ENCODE results near the gene ALS2CL.

ALS2CL gene

GRCh38 chr3:46730819-46731218 is 37.3 kb upstream of the ALS2CL start:
- H3K4me1 ChIP-seq (ENCODE audit: control insufficient read depth, insufficient read depth, low read length), result peaks cover 2% of the 10 kb centered on the region; the same call in 1 of the 2 replicates
- H3K4me3 ChIP-seq (ENCODE audit: low read length), result no peak overlapping the region
- WGBS (ENCODE audit: insufficient coverage, insufficient read length), result no CpG with 5 or more reads among the region's 2 CpGs
- no peaks in the 10 kb centered on the region for H3K36me3 ChIP-seq (ENCODE audit: control insufficient read depth, insufficient read depth, low read length)
- H3K27ac ChIP-seq (ENCODE audit: low read length), result no peak overlapping the region
- DNase-seq (ENCODE audit: low read depth, low spot score), result no peak
- no peaks in the 10 kb centered on the region for H3K27me3 ChIP-seq (ENCODE audit: control insufficient read depth, insufficient read depth, low read length)
- H3K9me3 ChIP-seq (ENCODE audit: control insufficient read depth, insufficient read depth, low read length), result no peaks in the 10 kb centered on the region

GRCh38 chr3:46729038-46729437 is 35.6 kb upstream of the ALS2CL start:
- Histone ChIP-seq H3K36me3 (ENCODE audit: control insufficient read depth, insufficient read depth, low read length) (no peaks in the 10 kb centered on the region), H3K27me3 (ENCODE audit: control insufficient read depth, insufficient read depth, low read length) (no peaks in the 10 kb centered on the region), H3K9me3 (ENCODE audit: control insufficient read depth, insufficient read depth, low read length) (no peaks in the 10 kb centered on the region), H3K27ac (ENCODE audit: low read length) (no peak overlapping the region), H3K4me1 (ENCODE audit: control insufficient read depth, insufficient read depth, low read length) (peaks cover 2% of the 10 kb centered on the region; the same call in 1 of the 2 replicates), H3K4me3 (ENCODE audit: low read length) (no peak overlapping the region)
- WGBS (ENCODE audit: insufficient coverage, insufficient read length), result no CpG with 5 or more reads among the region's 4 CpGs
- no peak for DNase-seq (ENCODE audit: low read depth, low spot score)

DNA sequence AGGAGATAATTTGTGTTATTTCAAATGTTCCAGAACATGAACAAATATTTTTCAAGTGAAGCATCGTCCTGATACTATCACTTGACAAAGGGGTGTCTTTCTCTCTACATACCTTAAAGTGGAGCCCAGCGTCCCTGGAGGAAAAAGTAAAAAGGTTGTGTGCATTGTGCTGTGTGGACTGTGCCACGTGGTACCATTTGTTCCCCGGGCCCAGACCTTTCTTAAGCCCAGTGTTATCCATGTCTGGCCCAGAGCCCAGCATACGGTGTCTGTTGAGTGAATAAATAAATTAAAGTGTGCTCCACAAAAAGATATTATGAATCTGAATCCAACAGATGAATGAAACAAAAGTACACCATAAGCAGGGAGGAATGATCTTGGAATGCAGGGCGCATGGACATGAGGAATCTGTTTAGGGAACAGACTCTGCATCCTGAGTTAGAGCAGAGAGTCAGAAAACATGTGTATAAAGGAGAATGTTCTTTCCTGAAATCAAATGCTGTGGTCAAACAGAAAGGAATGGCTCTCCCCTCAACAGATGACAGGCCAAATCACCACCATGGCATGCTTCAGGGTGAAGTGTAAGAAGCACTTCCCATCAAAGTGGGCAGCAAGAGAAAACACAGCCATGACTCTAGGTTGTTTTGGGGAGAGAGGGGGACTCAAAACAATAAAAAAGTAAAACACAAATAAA is 32.3 kb upstream of the ALS2CL start:
- no peak overlapping the region for H3K27ac ChIP-seq (ENCODE audit: low read length)
- H3K4me3 ChIP-seq (ENCODE audit: low read length), result no peak overlapping the region
- H3K36me3 ChIP-seq (ENCODE audit: control insufficient read depth, insufficient read depth, low read length), result no peaks in the 10 kb centered on the region
- H3K9me3 ChIP-seq (ENCODE audit: control insufficient read depth, insufficient read depth, low read length), result no peaks in the 10 kb centered on the region
- peaks cover 2% of the 10 kb centered on the region; the same call in 1 of the 2 replicates for H3K4me1 ChIP-seq (ENCODE audit: control insufficient read depth, insufficient read depth, low read length)
- no peak for DNase-seq (ENCODE audit: low read depth, low spot score)
- no peaks in the 10 kb centered on the region for H3K27me3 ChIP-seq (ENCODE audit: control insufficient read depth, insufficient read depth, low read length)
- no CpG with 5 or more reads among the region's 6 CpGs for WGBS (ENCODE audit: insufficient coverage, insufficient read length)

GRCh38 chr3:46724424-46724823 is 30.9 kb upstream of the ALS2CL start:
- Histone ChIP-seq H3K27ac (ENCODE audit: low read length) (no peak overlapping the region), H3K4me3 (ENCODE audit: low read length) (no peak overlapping the region), H3K9me3 (ENCODE audit: control insufficient read depth, insufficient read depth, low read length) (no peaks in the 10 kb centered on the region), H3K36me3 (ENCODE audit: control insufficient read depth, insufficient read depth, low read length) (no peaks in the 10 kb centered on the region), H3K27me3 (ENCODE audit: control insufficient read depth, insufficient read depth, low read length) (no peaks in the 10 kb centered on the region), H3K4me1 (ENCODE audit: control insufficient read depth, insufficient read depth, low read length) (peaks cover 2% of the 10 kb centered on the region; the same call in 1 of the 2 replicates)
- no CpG with 5 or more reads among the region's 4 CpGs for WGBS (ENCODE audit: insufficient coverage, insufficient read length)
- DNase-seq (ENCODE audit: low read depth, low spot score), result no peak

DNA sequence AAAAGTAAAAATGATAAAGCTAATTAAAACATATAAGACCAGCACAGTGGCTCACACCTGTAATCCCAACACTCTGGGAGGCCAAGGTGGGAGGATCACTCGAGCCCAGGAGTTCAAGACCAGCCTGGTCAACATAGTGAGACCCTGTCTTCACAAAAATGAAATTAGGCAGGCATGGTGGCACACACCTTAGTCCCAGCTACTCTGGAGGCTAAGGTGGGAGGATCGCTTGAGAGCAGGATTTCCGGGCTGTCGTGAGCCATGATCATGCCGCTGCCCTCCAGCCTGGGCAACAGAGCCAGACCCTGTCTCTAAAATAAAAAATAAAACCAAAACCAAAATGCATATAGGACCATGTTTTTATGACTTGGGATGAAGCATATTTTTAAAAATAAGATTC is 29.0 kb upstream of the ALS2CL start:
- WGBS (ENCODE audit: insufficient coverage, insufficient read length), result no CpG with 5 or more reads among the region's 5 CpGs

GRCh38 chr3:46721009-46721408 is 27.5 kb upstream of the ALS2CL start:
- WGBS (ENCODE audit: insufficient coverage, insufficient read length), result no CpG with 5 or more reads among the region's 2 CpGs
- Histone ChIP-seq H3K9me3 (ENCODE audit: control insufficient read depth, insufficient read depth, low read length) (no peaks in the 10 kb centered on the region), H3K27ac (ENCODE audit: low read length) (no peak overlapping the region), H3K4me1 (ENCODE audit: control insufficient read depth, insufficient read depth, low read length) (peaks cover under 1% of the 10 kb centered on the region; the same call in 1 of the 2 replicates), H3K27me3 (ENCODE audit: control insufficient read depth, insufficient read depth, low read length) (no peaks in the 10 kb centered on the region), H3K36me3 (ENCODE audit: control insufficient read depth, insufficient read depth, low read length) (no peaks in the 10 kb centered on the region), H3K4me3 (ENCODE audit: low read length) (no peak overlapping the region)
- DNase-seq (ENCODE audit: low read depth, low spot score), result no peak

More for the DNA sequence above, 29.0 kb upstream of the ALS2CL start:
- peaks cover 2% of the 10 kb centered on the region; the same call in 1 of the 2 replicates for H3K4me1 ChIP-seq (ENCODE audit: control insufficient read depth, insufficient read depth, low read length)
- H3K27me3 ChIP-seq (ENCODE audit: control insufficient read depth, insufficient read depth, low read length), result no peaks in the 10 kb centered on the region
- H3K27ac ChIP-seq (ENCODE audit: low read length), result no peak overlapping the region
- no peak for DNase-seq (ENCODE audit: low read depth, low spot score)
- no peaks in the 10 kb centered on the region for H3K9me3 ChIP-seq (ENCODE audit: control insufficient read depth, insufficient read depth, low read length)
- H3K4me3 ChIP-seq (ENCODE audit: low read length), result no peak overlapping the region
- no peaks in the 10 kb centered on the region for H3K36me3 ChIP-seq (ENCODE audit: control insufficient read depth, insufficient read depth, low read length)

GRCh38 chr3:46719735-46720271 is 26.3 kb upstream of the ALS2CL start:
- Histone ChIP-seq H3K27me3 (ENCODE audit: control insufficient read depth, insufficient read depth, low read length) (no peaks in the 10 kb centered on the region), H3K4me3 (ENCODE audit: low read length) (no peak overlapping the region), H3K27ac (ENCODE audit: low read length) (no peak overlapping the region), H3K36me3 (ENCODE audit: control insufficient read depth, insufficient read depth, low read length) (no peaks in the 10 kb centered on the region), H3K4me1 (ENCODE audit: control insufficient read depth, insufficient read depth, low read length) (no peaks in the 10 kb centered on the region), H3K9me3 (ENCODE audit: control insufficient read depth, insufficient read depth, low read length) (no peaks in the 10 kb centered on the region)
- no peak for DNase-seq (ENCODE audit: low read depth, low spot score)
- no CpG with 5 or more reads among the region's 4 CpGs for WGBS (ENCODE audit: insufficient coverage, insufficient read length)

DNA sequence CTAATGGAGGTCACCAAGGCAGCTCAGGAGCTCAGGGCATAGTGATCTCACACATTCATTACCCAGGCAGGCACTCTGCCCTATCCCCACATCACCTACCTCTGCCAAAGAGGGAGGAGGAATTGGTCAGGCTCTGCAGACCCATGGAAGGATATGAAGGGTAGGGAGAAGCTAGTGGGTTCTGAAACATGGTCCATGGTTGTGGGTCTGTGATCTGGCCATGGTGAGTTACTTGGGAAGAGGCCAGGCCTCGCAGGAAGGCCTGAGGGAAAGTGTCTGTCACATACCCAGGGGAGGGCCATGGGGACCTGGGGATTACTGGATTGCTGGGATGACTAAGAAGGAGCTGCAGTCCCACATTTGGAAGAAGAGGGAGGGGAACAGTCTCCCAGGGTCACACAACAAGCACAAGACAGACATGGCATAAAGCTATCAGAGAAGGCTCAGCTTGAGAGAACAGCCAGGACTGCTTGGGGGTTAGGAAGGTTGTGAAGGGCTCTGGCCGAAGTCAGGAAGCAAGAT is 25.6 kb upstream of the ALS2CL start:
- WGBS (ENCODE audit: insufficient coverage, insufficient read length), result no CpG with 5 or more reads among the region's 2 CpGs
- H3K4me3 ChIP-seq (ENCODE audit: low read length), result no peak overlapping the region
- no peak overlapping the region for H3K27ac ChIP-seq (ENCODE audit: low read length)
- no peaks in the 10 kb centered on the region for H3K36me3 ChIP-seq (ENCODE audit: control insufficient read depth, insufficient read depth, low read length)
- H3K4me1 ChIP-seq (ENCODE audit: control insufficient read depth, insufficient read depth, low read length), result no peaks in the 10 kb centered on the region
- H3K27me3 ChIP-seq (ENCODE audit: control insufficient read depth, insufficient read depth, low read length), result no peaks in the 10 kb centered on the region
- no peaks in the 10 kb centered on the region for H3K9me3 ChIP-seq (ENCODE audit: control insufficient read depth, insufficient read depth, low read length)
- no peak for DNase-seq (ENCODE audit: low read depth, low spot score)

DNA sequence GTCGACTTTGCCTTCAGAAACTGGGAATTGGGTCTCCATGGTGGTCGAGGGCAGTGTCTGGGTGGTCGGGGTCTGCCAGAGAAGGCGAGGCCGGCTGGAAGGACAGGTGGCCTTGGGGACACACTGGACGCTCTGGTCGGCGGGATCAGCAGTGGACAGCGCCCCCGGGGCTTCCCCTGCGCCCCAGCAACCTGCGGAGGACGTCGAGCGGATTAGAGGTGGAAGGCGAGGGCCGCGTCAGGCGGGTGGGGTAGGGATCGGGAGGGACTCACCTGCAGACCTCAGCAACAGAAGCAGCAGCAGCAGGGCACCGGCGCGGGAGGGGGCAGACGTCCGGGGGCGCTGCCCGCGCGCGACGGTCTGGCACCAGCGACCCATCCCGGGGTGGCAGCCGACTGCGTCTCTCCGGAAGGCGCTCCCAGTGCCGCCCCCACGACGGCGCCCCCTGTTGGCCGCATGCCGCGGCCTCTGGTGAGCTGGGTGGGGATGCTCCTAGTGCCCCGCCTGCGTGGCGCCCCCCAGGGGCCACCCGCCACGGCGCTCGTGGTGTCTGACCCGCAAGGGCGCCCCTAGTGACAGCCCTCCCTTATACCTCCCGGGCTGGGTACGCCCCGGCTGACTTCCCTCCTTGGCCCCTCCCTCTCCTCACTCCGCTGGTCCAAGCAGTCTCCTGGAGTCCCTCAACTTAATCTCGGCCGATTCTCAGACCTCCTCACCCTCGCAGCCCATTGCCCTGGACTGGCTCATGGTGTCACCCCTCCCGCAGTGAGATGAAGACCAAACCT is 24.2 kb upstream of the ALS2CL start, which contains the start of gene PRSS50:
TSS of gene PRSS50 (minus strand) at position 423 of the 785 bp plus-strand sequence. CDS start at position 378, 45 bp downstream.
- Histone ChIP-seq H3K4me3 (ENCODE audit: low read length) (no peak within 1 kb of the TSS), H3K27me3 (ENCODE audit: control insufficient read depth, insufficient read depth, low read length) (no peaks in the 10 kb centered on the region), H3K36me3 (ENCODE audit: control insufficient read depth, insufficient read depth, low read length) (no peaks in the 10 kb centered on the region), H3K9me3 (ENCODE audit: control insufficient read depth, insufficient read depth, low read length) (no peaks in the 10 kb centered on the region), H3K27ac (ENCODE audit: low read length) (no peak within 1 kb of the TSS), H3K4me1 (ENCODE audit: control insufficient read depth, insufficient read depth, low read length) (no peaks in the 10 kb centered on the region)
- no CpG with 5 or more reads among the region's 61 CpGs for WGBS (ENCODE audit: insufficient coverage, insufficient read length)
- DNase-seq (ENCODE audit: low read depth, low spot score), result no peak
